Astrocyte of the spinal cord (primary cell): ENCODE results near the gene SNAI3.

ENCODE experiments used
- DNase-seq: peaks from one replicate; pipeline ENCODE4 v3.0.0; 2011; ENCODE audit warnings: low read depth, low spot score
- H3K4me3 ChIP-seq: 2 replicates; pipeline ENCODE4 v1.5.1; 2011; ENCODE audit warnings: low read depth, mild to moderate bottlenecking, low read length, moderate library complexity
- in situ Hi-C: cut with HindIII; loops from 2 replicates; pipeline ENCODE4 v1.10.0; 2017; ENCODE audit warnings: low sequenced_read_pairs
- TF ChIP-seq, protein P1 (sequence below): IDR thresholded peaks from 2 replicates; pipeline ENCODE4 v1.5.1; 2012; ENCODE audit warnings: low read depth, mild to moderate bottlenecking, low read length, inconsistent platforms

Gene SNAI3

DNA sequence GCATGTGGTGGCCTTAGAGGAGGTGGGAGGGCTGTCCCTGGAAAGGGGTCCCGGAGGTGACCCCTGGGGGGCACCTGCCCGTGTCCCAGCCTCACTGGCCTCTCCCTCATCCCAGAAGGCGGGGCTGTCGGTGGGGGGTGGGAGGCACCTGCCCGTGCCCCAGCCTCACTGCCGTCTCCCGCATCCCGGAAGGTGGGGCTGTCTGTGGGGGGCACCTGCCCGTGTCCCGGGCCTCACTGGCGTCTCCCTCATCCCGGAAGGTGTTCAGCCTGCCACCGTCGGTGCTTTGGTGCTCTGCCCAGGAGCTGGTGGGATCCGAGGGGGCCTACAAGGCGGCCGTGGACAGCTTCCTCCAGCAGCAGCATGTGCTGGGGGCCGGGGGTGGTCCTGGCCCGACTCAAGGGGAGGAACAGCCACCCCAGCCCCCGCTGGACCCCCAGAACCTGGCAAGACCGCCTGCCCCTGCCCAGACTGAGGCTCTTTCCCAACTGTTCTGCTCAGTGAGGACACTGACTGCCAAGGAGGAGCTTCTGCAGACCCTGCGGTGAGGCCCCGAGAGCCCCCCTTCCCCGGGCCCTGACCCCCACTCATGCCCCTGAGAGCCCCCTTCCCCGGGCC, 26.2 kb upstream of the SNAI3 start:
- no peak overlapping the region for H3K4me3 ChIP-seq
- in situ Hi-C loops = no loop called here
- TF ChIP-seq, protein P1, sequence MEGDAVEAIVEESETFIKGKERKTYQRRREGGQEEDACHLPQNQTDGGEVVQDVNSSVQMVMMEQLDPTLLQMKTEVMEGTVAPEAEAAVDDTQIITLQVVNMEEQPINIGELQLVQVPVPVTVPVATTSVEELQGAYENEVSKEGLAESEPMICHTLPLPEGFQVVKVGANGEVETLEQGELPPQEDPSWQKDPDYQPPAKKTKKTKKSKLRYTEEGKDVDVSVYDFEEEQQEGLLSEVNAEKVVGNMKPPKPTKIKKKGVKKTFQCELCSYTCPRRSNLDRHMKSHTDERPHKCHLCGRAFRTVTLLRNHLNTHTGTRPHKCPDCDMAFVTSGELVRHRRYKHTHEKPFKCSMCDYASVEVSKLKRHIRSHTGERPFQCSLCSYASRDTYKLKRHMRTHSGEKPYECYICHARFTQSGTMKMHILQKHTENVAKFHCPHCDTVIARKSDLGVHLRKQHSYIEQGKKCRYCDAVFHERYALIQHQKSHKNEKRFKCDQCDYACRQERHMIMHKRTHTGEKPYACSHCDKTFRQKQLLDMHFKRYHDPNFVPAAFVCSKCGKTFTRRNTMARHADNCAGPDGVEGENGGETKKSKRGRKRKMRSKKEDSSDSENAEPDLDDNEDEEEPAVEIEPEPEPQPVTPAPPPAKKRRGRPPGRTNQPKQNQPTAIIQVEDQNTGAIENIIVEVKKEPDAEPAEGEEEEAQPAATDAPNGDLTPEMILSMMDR = no peak
- DNase-seq = no peak

DNA sequence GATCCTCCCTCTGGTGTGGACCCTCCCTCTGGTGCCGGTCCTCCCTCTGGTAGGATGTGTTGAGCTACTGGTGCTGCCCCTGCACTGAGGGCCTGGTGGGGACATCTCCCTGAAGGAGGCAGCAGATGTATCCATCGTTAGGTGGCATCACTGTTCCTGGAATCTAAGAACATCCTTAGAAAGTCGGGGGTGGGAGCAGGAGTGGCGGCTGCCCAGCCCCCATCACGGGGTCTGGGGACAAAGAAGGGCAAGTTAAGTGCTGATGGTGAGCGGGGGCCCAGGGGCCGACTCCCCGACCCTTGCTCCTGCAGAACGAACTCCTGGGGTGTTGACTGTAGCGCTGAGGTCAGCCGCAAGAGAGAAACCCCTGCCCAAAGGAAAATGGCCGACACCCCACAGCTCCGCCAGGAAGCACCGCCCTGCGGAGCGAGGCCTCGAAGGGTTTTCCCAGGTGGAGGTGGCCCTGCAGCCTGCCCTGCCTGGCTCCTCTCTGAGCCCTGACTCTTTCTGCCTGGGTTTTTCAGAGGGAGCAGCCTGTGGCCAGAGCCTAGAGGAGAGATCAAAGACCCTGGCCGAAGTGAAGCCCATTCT, 25.5 kb upstream of the SNAI3 start:
- H3K4me3 ChIP-seq = no peak overlapping the region
- TF ChIP-seq, protein P1 = no peak
- in situ Hi-C loops = no loop called here
- no peak for DNase-seq

DNA sequence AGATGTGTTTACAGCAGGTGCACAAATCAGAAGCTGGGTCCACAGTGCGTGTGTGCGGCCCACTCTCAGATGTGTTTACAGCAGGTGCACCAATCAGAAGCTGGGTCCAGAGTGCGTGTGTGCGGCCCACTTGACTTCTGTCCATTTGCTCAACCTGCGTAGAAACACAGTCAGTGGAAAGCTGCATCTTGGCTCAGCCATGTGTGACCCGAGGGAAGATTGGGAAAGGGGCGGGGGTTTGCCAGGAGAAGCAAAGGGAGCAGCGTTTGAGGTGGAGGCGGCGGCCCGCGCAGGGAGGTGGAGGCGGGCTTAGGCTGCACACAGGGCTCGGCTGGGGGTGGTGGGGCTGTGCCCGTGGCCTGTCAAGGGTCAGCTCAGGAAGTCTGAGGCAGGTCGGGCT, 24.2 kb upstream of the SNAI3 start:
- in situ Hi-C loops = no loop called here
- TF ChIP-seq, protein P1 = no peak
- no peak overlapping the region for H3K4me3 ChIP-seq
- no peak for DNase-seq

DNA sequence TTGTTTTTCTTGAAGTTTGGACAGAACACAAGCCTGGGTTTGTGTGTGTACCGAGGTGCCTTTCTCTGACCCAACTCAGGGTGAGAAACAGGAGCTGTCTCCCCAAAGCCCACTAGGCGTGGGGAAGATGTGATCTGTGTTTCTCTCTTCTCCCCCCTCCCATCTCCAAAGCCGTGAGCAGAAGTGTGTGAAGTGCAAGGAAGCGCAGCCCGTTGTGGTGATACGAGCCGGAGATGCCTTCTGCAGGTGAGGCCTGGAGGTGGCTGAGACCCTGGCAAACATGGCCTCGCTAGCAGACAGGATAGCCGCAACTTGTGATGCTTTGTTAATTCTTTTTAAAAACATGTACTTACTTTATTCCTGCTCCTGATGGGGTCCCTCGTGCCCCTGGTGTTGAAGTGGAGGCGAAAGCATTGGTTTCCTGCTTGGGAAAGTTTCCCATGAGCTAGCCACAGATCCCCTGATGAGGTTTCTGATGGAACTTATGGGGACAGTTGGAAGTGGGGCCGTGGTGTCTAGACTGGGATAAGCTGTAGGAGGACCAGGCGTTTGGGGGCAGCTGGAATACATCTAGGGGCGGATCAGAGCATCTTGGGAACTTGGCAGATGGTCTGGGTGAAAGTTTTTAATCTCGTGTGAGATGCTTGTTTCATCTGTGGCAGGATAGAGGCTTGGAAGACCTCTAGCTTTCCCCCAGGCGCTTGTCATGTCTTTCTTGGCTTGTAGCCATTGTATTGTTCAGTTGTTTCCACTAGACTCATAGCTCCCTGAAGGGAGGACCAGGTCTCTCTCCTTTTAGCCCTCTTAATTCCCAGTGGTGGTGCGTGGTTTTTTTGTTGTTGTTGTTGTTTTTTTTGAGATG, 20.9 kb upstream of the SNAI3 start:
- in situ Hi-C loops = no loop called here
- H3K4me3 ChIP-seq = peak overlapping the region; percentile 96
- TF ChIP-seq, protein P1 = no peak
- DNase-seq = no peak

DNA sequence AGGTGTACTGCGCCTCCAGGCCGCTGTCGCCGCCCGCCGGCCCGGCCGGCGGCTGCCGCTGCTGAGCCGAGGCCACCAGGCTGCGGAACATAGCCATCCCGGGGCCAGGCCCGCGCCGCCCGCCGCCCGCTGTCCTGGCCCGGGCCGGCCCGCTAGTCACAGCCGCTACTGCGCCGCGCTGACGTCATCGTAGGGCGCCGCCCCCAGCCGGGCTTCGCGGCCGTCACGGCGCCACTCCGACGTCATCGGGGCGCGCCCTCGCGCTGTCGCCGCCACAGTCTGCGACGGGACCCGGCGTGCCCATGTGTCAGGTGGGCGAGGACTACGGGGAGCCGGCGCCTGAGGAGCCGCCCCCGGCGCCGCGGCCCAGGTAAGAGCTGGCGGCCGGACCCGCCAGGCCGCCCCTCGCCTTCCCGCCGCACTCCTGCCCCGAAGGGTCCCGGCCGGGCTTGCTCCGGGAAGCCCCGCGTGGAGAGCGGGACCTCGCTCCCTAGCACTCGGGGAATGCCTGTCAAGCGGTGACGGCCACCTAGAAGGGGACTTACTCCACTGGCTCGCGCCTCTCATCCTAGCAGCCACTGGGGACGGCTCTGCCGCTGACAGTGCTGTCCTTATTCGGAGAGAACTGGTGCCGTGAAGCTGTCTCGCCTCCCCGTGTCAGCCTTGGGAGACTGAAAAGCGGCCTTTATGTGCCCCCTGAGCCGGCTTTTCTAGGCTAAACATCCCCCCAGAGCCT, 20.1 kb upstream of the SNAI3 start, which contains the start of the genes CTU2 and RNF166:
CTU2 (plus strand) TSS at position 275 of the 736 bp plus-strand sequence; CDS start at position 303, 28 bp downstream.
RNF166 (minus strand) TSS at position 180 of the 736 bp plus-strand sequence; CDS start at position 97, 83 bp downstream.
- in situ Hi-C loops = no loop called here
- peak; percentile 78 for DNase-seq
- peak within 1 kb of the TSS; percentile 96 for H3K4me3 ChIP-seq
- TF ChIP-seq, protein P1 = no peak

DNA sequence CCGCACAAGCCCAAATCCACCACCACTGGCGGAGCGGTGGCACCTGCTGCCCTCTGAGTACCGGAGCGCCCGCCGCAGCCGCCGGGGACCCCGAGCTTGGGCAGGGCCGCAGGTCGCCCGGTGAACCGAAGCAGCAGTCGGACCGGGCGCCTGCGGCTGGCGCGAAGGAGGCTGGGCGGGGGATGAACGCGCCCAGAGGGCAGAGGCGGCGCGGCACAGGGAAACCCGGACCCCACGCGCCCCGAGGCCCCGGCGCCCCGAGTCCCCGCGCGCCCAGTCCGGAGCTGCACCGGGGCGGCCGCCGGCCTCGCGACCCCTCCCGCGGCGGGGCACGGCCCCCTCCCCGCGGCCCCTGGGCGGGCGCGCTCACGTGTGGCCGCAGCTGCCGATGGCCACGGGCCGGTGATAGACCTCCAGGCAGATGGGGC, 19.5 kb upstream of the SNAI3 start:
- TF ChIP-seq, protein P1 = no peak
- peak overlapping the region; percentile 56 for H3K4me3 ChIP-seq
- DNase-seq = no peak
- in situ Hi-C loops = no loop called here
